Activated T-helper 2 cell treated with anti-CD3 and anti-CD28 coated beads, Interferon-gamma antibody, Interleukin-2, Interleukin-4, amounts not matched to agents 10 μg/mL and 5 μg/mL and 100 μg/mL, durations not matched to agents 14 hours and 24 hours and 36 hours (primary cell): Measurements from ENCODE around the gene FAM81B. TPM values are rescaled to one million over a fixed set of nuclear protein-coding genes. Genes with fewer than 3 reads are reported as not detected.
"Not testable (repeated sequence)": the region's sequence is repeated elsewhere in the genome, so short reads cannot be mapped to it uniquely, and the experiment has no call there.

Source experiments
- DNase-seq: peaks from one replicate; pipeline ENCODE4 v3.0.0; 2021; ENCODE audit warnings: low spot score
- H3K27ac Mint-ChIP-seq: one replicate; pipeline ENCODE4 v1.8.0; 2021; ENCODE audit warnings: mixed read lengths
- H3K27me3 Mint-ChIP-seq: one replicate; pipeline ENCODE4 v1.8.0; 2021; ENCODE audit warnings: low read depth, mixed read lengths
- H3K36me3 Mint-ChIP-seq: one replicate; pipeline ENCODE4 v1.8.0; 2021; ENCODE audit warnings: low read depth, mixed read lengths
- H3K4me1 Mint-ChIP-seq: one replicate; pipeline ENCODE4 v1.8.0; 2021; ENCODE audit warnings: low read depth, mixed read lengths
- H3K4me3 Mint-ChIP-seq: one replicate; pipeline ENCODE4 v1.8.0; 2021; ENCODE audit warnings: low read depth, mild to moderate bottlenecking, moderate library complexity, mixed read lengths
- H3K9me3 Mint-ChIP-seq: one replicate; pipeline ENCODE4 v1.8.0; 2021; ENCODE audit warnings: mixed read lengths
- intact Hi-C: fragments of 100-400 bp; cut with micrococcal nuclease; formaldehyde crosslinking; loops from one replicate; pipeline ENCODE4 v1.15.1; 2023
- total RNA-seq: library from RNA; stranded (reverse); gene quantifications from 2 replicates; pipeline ENCODE4 v1.2.3, GENCODE V29; 2022

Gene FAM81B
- not detected in 2 replicates for total RNA-seq

DNA sequence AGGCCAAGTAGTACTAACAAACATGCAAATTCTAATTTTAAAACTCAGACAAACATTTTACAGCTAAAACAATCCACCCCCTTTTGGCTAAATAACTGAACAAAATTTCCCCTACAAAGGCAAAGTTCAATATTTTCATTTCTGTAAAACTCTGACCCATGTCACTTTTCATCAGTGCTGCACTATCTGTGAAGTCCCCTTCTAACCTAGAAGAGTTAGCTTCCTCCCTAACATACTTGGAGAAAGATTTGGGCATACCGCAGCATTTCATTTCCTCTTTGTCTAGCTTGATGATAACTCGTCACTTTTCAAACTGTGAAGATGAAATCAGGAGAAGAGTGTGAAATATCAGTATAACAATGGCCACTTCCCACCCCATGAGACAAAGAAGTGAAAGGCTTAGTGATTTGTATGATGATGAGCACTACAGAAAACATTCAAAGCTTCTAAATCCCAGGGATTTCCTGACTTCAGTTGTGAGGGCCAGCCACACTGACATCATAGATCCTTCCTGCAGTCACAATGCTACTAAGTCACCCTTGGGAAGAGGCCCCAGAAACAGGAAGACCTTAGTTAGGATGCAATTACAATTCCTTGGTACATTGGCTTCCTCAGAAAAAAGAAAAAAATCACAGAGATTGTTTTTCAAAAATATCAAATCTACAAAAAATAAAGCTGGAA lies at the start of gene FAM81B:
TSS of gene FAM81B (plus strand) at position 555 of the 681 bp plus-strand sequence. CDS start at position 579, 24 bp downstream.
- Mint-ChIP-seq H3K27ac (no peak within 1 kb of the TSS), H3K27me3 (peaks cover 3% of the 10 kb centered on the region), H3K9me3 (no peaks in the 10 kb centered on the region), H3K36me3 (no peaks in the 10 kb centered on the region), H3K4me1 (no peaks in the 10 kb centered on the region), H3K4me3 (no peak within 1 kb of the TSS)
- intact Hi-C loops = no loop called here
- DNase-seq = no peak

- not testable (repeated sequence) for H3K27me3 Mint-ChIP-seq
Measured at GRCh38 chr5:95341444-95341843, 49.7 kb upstream of the FAM81B start.

GRCh38 chr5:95347506-95348120 lies 43.6 kb upstream of the FAM81B start:
- intact Hi-C loops = no loop called here
- DNase-seq = no peak
- Mint-ChIP-seq H3K36me3 (no peaks in the 10 kb centered on the region), H3K27me3 (no peaks in the 10 kb centered on the region), H3K4me1 (no peaks in the 10 kb centered on the region), H3K27ac (no peak overlapping the region), H3K9me3 (no peaks in the 10 kb centered on the region), H3K4me3 (no peak overlapping the region)

More at GRCh38 chr5:95341444-95341843, 49.7 kb upstream of the FAM81B start:
- H3K4me3 Mint-ChIP-seq, H3K27ac Mint-ChIP-seq, H3K36me3 Mint-ChIP-seq, H3K9me3 Mint-ChIP-seq, H3K4me1 Mint-ChIP-seq, intact Hi-C loops, DNase-seq: not testable (repeated sequence)

- H3K27me3 Mint-ChIP-seq = no peaks in the 10 kb centered on the region
- no peak overlapping the region for H3K27ac Mint-ChIP-seq
- no peak for DNase-seq
- no peaks in the 10 kb centered on the region for H3K4me1 Mint-ChIP-seq
- no peak overlapping the region for H3K4me3 Mint-ChIP-seq
- H3K36me3 Mint-ChIP-seq = no peaks in the 10 kb centered on the region
- H3K9me3 Mint-ChIP-seq = no peaks in the 10 kb centered on the region
- intact Hi-C loops = no loop called here
Measured at GRCh38 chr5:95350631-95351030, 40.5 kb upstream of the FAM81B start.

DNA sequence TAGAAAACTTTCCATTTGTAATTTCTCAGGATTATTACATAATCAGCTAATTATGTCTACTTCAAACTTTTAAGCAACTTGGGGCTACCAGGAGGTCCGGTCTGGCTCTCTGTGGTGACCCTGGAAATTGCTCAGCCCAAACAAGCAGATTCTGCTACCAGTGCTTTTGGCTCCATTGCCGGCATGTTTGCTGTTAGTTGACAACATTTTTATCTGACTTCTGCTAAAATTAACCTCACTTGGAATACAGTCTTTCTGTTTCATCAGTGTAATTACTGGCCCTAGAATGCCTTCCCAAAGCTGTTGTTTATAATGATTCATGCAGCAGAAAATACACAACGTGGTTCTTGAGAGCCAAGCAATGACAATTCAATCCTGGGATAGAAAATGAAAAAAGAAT lies 38.5 kb upstream of the FAM81B start:
- intact Hi-C loops = no loop called here
- no peak overlapping the region for H3K27ac Mint-ChIP-seq
- H3K4me1 Mint-ChIP-seq = no peaks in the 10 kb centered on the region
- DNase-seq = no peak
- no peaks in the 10 kb centered on the region for H3K36me3 Mint-ChIP-seq
- no peaks in the 10 kb centered on the region for H3K27me3 Mint-ChIP-seq
- no peaks in the 10 kb centered on the region for H3K9me3 Mint-ChIP-seq
- no peak overlapping the region for H3K4me3 Mint-ChIP-seq

GRCh38 chr5:95358320-95358719 lies 32.8 kb upstream of the FAM81B start:
- Mint-ChIP-seq H3K9me3 (no peaks in the 10 kb centered on the region), H3K4me1 (no peaks in the 10 kb centered on the region), H3K27ac (no peak overlapping the region), H3K36me3 (no peaks in the 10 kb centered on the region), H3K27me3 (no peaks in the 10 kb centered on the region), H3K4me3 (no peak overlapping the region)
- intact Hi-C loops = no loop called here
- DNase-seq = no peak

GRCh38 chr5:95358848-95359247 lies 32.3 kb upstream of the FAM81B start:
- no peak overlapping the region for H3K4me3 Mint-ChIP-seq
- no peaks in the 10 kb centered on the region for H3K9me3 Mint-ChIP-seq
- intact Hi-C loops = no loop called here
- DNase-seq = no peak
- H3K27ac Mint-ChIP-seq = no peak overlapping the region
- H3K4me1 Mint-ChIP-seq = no peaks in the 10 kb centered on the region
- no peaks in the 10 kb centered on the region for H3K36me3 Mint-ChIP-seq
- H3K27me3 Mint-ChIP-seq = no peaks in the 10 kb centered on the region

GRCh38 chr5:95360667-95361066 lies 30.5 kb upstream of the FAM81B start:
- H3K27ac Mint-ChIP-seq, H3K36me3 Mint-ChIP-seq, intact Hi-C loops, DNase-seq, H3K27me3 Mint-ChIP-seq, H3K4me3 Mint-ChIP-seq, H3K4me1 Mint-ChIP-seq, H3K9me3 Mint-ChIP-seq: not testable (repeated sequence)

DNA sequence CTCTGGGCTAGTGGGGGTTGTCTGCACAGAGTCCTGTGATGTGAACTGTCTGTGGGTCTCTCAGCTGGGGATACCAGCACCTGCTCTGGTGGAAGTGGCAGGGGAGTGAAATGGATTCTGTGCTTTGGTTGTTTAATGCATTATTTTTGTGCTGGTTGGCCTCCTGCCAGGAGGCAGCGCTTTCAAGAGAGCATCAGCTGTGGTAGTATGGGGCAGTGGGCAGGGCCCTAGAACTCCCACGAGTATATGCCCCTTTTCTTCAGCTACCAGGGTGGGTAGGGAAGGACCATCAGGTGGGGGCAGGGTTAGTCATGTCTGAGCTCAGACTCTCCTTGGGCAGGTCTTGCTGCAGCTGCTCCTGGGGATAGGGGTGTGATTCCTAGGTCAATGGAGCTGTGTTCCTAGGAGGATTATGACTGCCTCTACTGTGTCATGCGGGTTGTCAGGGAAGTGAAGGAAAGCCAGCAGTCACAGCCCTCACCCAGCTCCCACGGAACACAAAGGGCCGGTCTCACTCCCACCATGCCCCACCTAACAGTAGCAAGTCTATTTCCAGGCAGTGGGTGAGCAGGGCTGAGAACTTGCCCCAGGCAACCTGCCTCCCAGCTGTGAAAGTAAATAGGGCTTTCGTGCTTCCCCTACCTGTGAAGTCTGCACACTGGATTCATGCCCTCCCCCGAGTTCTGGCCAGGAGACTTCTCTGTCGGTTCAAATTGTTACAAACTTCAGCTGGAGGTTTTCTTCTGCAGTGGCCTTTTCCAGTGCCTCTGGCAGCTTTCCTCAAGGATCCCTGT lies 25.7 kb upstream of the FAM81B start:
- H3K36me3 Mint-ChIP-seq = no peaks in the 10 kb centered on the region
- no peaks in the 10 kb centered on the region for H3K4me1 Mint-ChIP-seq
- H3K9me3 Mint-ChIP-seq = no peaks in the 10 kb centered on the region
- H3K27me3 Mint-ChIP-seq = no peaks in the 10 kb centered on the region
- no peak for DNase-seq
- intact Hi-C loops = no loop called here
- no peak overlapping the region for H3K4me3 Mint-ChIP-seq
- no peak overlapping the region for H3K27ac Mint-ChIP-seq

DNA sequence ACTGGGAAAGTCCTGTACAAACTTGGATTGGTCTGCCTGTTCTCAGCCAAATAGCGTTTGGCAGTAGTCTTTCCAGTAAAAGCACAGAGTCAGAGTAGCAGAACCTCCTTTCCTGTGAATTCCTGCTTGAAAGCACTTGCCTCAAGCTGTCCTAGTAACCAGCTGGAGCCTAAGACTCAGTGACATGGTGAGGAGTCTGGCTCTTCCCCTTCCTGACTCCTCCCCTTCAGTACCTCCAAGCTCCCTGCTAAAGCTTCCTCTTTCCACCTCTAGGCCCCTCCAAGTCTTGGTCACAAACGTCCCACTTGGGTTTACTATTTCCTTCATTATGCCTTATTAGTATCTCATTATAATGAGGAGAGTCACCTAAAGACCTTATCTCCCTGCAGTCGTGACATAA lies 21.4 kb upstream of the FAM81B start:
- Mint-ChIP-seq H3K36me3 (no peaks in the 10 kb centered on the region), H3K27ac (no peak overlapping the region), H3K4me1 (no peaks in the 10 kb centered on the region), H3K27me3 (peaks cover 1% of the 10 kb centered on the region), H3K4me3 (no peak overlapping the region), H3K9me3 (no peaks in the 10 kb centered on the region)
- DNase-seq = no peak
- intact Hi-C loops = no loop called here

GRCh38 chr5:95374061-95374460 lies 17.1 kb upstream of the FAM81B start:
- H3K9me3 Mint-ChIP-seq = no peaks in the 10 kb centered on the region
- intact Hi-C loops = no loop called here
- no peak for DNase-seq
- H3K4me3 Mint-ChIP-seq = no peak overlapping the region
- H3K27ac Mint-ChIP-seq = no peak overlapping the region
- H3K27me3 Mint-ChIP-seq = peaks cover 1% of the 10 kb centered on the region
- no peaks in the 10 kb centered on the region for H3K36me3 Mint-ChIP-seq
- H3K4me1 Mint-ChIP-seq = no peaks in the 10 kb centered on the region

DNA sequence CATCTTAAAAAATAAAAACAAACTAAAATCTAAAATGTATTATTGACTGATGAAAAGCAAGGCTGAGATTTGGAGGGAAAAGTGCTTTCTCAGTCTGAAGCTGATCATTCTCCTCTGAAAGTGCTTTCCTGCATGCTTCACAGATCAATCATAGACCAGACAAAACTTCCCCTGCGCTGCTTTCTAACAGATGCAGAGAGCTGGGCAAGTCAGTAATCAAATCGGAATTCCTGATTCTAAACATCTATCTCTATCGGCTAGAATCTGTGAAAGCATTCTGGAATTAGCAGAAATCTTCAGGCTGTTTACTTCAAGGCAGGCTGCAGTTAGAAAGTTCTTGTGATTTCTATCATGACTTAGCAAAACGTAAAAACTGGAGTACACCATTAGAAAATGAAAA lies 15.6 kb upstream of the FAM81B start:
- Mint-ChIP-seq H3K36me3 (no peaks in the 10 kb centered on the region), H3K9me3 (peaks cover 6% of the 10 kb centered on the region), H3K4me1 (peaks cover 5% of the 10 kb centered on the region), H3K27me3 (peaks cover 1% of the 10 kb centered on the region), H3K4me3 (no peak overlapping the region), H3K27ac (no peak overlapping the region)
- no peak for DNase-seq
- intact Hi-C loops = no loop called here

- Mint-ChIP-seq H3K4me3 (no peak overlapping the region), H3K27me3 (no peaks in the 10 kb centered on the region), H3K4me1 (peaks cover 5% of the 10 kb centered on the region), H3K27ac (no peak overlapping the region), H3K9me3 (peaks cover 11% of the 10 kb centered on the region), H3K36me3 (no peaks in the 10 kb centered on the region)
- intact Hi-C loops = no loop called here
- DNase-seq = no peak
Measured at GRCh38 chr5:95379133-95379532, 12.0 kb upstream of the FAM81B start.
